ENCODE data around the gene TMEM187.

Gene TMEM187

GRCh38 chrX:153999359-154000037 lies 26.9 kb downstream of the TMEM187 start:
- H3K4me1 ChIP-seq (ENCODE audit: insufficient read depth, low read length), result no peaks in the 10 kb centered on the region
- no peaks in the 10 kb centered on the region for H3K36me3 ChIP-seq (ENCODE audit: insufficient read depth, low read depth, low read length)
- no peak overlapping the region for H3K27ac ChIP-seq (ENCODE audit: low read length)
- H3K9ac ChIP-seq (ENCODE audit: low read depth, low read length), result peak overlapping the region; percentile 32; the same call in 1 of the 2 replicates
- H3K9me3 ChIP-seq (ENCODE audit: insufficient read depth, low read depth, low read length), result no peaks in the 10 kb centered on the region
- H3K27me3 ChIP-seq (ENCODE audit: insufficient read depth, low read length), result no peaks in the 10 kb centered on the region
- no peak overlapping the region for H3K4me3 ChIP-seq (ENCODE audit: low read length)

GRCh38 chrX:154000051-154000450 lies 27.5 kb downstream of the TMEM187 start:
- no peak overlapping the region for H3K4me3 ChIP-seq (ENCODE audit: low read length)
- no peaks in the 10 kb centered on the region for H3K9me3 ChIP-seq (ENCODE audit: insufficient read depth, low read depth, low read length)
- no peaks in the 10 kb centered on the region for H3K27me3 ChIP-seq (ENCODE audit: insufficient read depth, low read length)
- H3K36me3 ChIP-seq (ENCODE audit: insufficient read depth, low read depth, low read length), result no peaks in the 10 kb centered on the region
- no peak overlapping the region for H3K27ac ChIP-seq (ENCODE audit: low read length)
- H3K4me1 ChIP-seq (ENCODE audit: insufficient read depth, low read length), result no peaks in the 10 kb centered on the region
- no peak overlapping the region for H3K9ac ChIP-seq (ENCODE audit: low read depth, low read length)

DNA sequence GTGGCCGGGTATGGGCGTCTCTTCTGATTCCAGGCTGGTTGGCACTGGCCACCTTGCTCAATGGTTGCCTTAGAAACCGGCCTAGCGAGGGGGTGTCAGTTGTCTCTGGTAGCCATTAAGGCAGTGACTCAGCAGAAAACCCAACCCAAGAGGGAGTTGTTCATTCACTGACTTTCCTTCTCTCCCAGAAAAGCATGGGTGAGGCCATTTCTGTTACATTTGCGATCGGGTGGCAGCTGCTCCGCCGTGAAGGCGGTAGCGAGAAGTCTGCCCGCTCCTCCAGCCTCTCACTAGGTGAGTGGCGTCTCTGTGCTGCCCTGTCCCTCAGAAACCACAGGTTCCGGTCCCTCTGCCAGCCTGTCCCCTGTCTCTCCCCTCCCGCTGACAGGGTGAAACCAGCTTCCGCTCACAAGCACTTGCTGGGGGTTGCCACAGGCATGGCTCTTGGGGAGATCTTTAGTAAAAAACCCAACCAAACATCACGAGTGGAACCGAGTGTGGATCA lies 29.7 kb downstream of the TMEM187 start:
- H3K9ac ChIP-seq (ENCODE audit: low read depth, low read length), result no peak overlapping the region; the same call in 1 of the 2 replicates

DNA sequence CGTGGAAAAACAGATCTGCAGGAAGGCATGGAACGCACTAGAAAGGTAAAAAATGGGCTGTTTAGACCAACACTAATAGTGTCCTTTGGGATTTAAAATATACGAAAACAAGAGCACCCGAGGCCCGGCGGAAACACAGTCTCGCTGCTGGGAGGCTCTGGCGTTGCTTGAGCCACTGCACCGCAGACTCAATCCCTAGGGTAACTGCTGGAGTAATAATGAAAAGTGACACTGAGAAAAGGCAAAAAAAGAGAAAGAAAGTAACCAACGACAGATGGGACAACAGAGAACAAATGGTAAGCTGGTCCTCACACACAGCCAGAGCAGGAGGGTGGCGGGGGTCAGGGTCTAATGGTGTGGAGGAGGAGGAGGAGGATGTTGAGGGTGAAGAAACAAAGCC lies 31.8 kb downstream of the TMEM187 start:
- Histone ChIP-seq H3K27ac (ENCODE audit: low read length) (no peak overlapping the region), H3K9ac (ENCODE audit: low read depth, low read length) (no peak overlapping the region), H3K36me3 (ENCODE audit: insufficient read depth, low read depth, low read length) (no peaks in the 10 kb centered on the region), H3K4me3 (ENCODE audit: low read length) (no peak overlapping the region), H3K27me3 (ENCODE audit: insufficient read depth, low read length) (no peaks in the 10 kb centered on the region), H3K4me1 (ENCODE audit: insufficient read depth, low read length) (no peaks in the 10 kb centered on the region), H3K9me3 (ENCODE audit: insufficient read depth, low read depth, low read length) (no peaks in the 10 kb centered on the region)

More for the DNA sequence above, 29.7 kb downstream of the TMEM187 start:
- Histone ChIP-seq H3K4me3 (ENCODE audit: low read length) (no peak overlapping the region), H3K27me3 (ENCODE audit: insufficient read depth, low read length) (no peaks in the 10 kb centered on the region), H3K27ac (ENCODE audit: low read length) (no peak overlapping the region), H3K4me1 (ENCODE audit: insufficient read depth, low read length) (no peaks in the 10 kb centered on the region), H3K36me3 (ENCODE audit: insufficient read depth, low read depth, low read length) (no peaks in the 10 kb centered on the region), H3K9me3 (ENCODE audit: insufficient read depth, low read depth, low read length) (no peaks in the 10 kb centered on the region)

- Histone ChIP-seq H3K9me3 (ENCODE audit: insufficient read depth, low read depth, low read length) (no peaks in the 10 kb centered on the region), H3K4me3 (ENCODE audit: low read length) (no peak overlapping the region), H3K4me1 (ENCODE audit: insufficient read depth, low read length) (no peaks in the 10 kb centered on the region), H3K9ac (ENCODE audit: low read depth, low read length) (no peak overlapping the region), H3K27ac (ENCODE audit: low read length) (no peak overlapping the region), H3K36me3 (ENCODE audit: insufficient read depth, low read depth, low read length) (peaks cover 7% of the 10 kb centered on the region; the same call in 1 of the 2 replicates), H3K27me3 (ENCODE audit: insufficient read depth, low read length) (no peaks in the 10 kb centered on the region)
These were observed 34.4 kb downstream of the TMEM187 start for GRCh38 chrX:154006947-154007346.

DNA sequence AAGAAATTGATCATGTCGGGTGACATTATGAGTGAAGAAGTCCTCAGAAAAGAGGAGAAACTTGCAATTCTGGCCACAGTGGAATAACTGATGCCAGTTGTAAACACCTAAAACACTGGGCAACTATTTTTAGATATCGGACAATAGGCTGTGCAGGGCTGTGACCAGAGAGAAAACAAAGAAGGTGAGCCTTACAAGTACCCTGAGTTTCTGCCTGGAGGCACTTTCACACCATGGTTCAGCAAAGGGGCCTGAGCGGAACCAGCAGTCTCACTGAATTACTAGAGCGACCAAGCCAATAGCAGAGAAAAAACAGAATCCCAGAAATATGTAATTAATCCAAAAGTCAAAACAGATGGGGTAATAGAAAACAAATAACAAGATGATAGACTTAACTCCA lies 36.0 kb downstream of the TMEM187 start:
- Histone ChIP-seq H3K27me3 (ENCODE audit: insufficient read depth, low read length) (no peaks in the 10 kb centered on the region), H3K4me1 (ENCODE audit: insufficient read depth, low read length) (no peaks in the 10 kb centered on the region), H3K9me3 (ENCODE audit: insufficient read depth, low read depth, low read length) (no peaks in the 10 kb centered on the region), H3K9ac (ENCODE audit: low read depth, low read length) (no peak overlapping the region), H3K4me3 (ENCODE audit: low read length) (no peak overlapping the region), H3K27ac (ENCODE audit: low read length) (no peak overlapping the region), H3K36me3 (ENCODE audit: insufficient read depth, low read depth, low read length) (peaks cover 8% of the 10 kb centered on the region; the same call in 1 of the 2 replicates)

- Histone ChIP-seq H3K27ac (ENCODE audit: low read length) (no peak overlapping the region), H3K27me3 (ENCODE audit: insufficient read depth, low read length) (no peaks in the 10 kb centered on the region), H3K4me1 (ENCODE audit: insufficient read depth, low read length) (no peaks in the 10 kb centered on the region), H3K36me3 (ENCODE audit: insufficient read depth, low read depth, low read length) (peaks cover 8% of the 10 kb centered on the region; the same call in 1 of the 2 replicates), H3K9ac (ENCODE audit: low read depth, low read length) (no peak overlapping the region), H3K4me3 (ENCODE audit: low read length) (no peak overlapping the region), H3K9me3 (ENCODE audit: insufficient read depth, low read depth, low read length) (no peaks in the 10 kb centered on the region)
These were observed 38.0 kb downstream of the TMEM187 start for GRCh38 chrX:154010330-154011087.

- Histone ChIP-seq H3K27ac (ENCODE audit: low read length) (no peak overlapping the region), H3K4me1 (ENCODE audit: insufficient read depth, low read length) (no peaks in the 10 kb centered on the region), H3K9me3 (ENCODE audit: insufficient read depth, low read depth, low read length) (no peaks in the 10 kb centered on the region), H3K36me3 (ENCODE audit: insufficient read depth, low read depth, low read length) (peaks cover 13% of the 10 kb centered on the region; the same call in 1 of the 2 replicates), H3K27me3 (ENCODE audit: insufficient read depth, low read length) (no peaks in the 10 kb centered on the region), H3K9ac (ENCODE audit: low read depth, low read length) (no peak overlapping the region), H3K4me3 (ENCODE audit: low read length) (no peak overlapping the region)
These were observed 39.1 kb downstream of the TMEM187 start for GRCh38 chrX:154011376-154012335.

DNA sequence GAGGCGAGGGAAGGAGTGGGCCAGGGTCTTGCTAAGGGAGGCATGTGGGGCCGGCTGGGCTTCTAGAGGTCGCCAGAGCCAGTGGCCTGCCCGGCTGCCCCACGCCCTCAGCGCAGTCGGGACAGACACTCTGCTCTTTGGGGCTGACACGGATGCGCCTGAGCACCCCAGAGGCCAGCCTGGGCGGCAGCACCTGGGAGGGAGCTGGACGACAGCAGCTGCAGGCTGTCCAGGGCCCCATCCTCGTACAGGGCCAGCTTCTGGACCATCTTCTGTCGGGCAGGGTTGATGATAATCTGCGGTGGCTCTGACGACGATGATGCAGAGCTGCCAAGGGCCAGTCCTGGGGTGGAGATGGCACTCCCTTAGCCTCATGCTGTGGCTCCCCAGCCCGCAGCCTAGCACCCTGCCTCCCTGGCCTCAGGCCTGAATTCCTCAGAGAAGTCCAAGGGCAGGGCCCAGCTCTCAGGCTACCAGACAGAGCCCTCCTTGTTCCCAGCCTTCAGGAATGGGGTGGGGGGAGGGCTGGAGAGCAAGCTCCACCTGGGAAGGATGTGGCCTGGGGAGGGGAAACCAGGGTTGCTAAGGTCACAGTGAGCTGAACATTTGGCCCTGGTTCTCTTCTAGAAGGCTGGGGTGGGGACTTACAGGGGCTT lies 39.9 kb downstream of the TMEM187 start:
- Histone ChIP-seq H3K27ac (ENCODE audit: low read length) (no peak overlapping the region), H3K9me3 (ENCODE audit: insufficient read depth, low read depth, low read length) (no peaks in the 10 kb centered on the region), H3K9ac (ENCODE audit: low read depth, low read length) (no peak overlapping the region), H3K4me3 (ENCODE audit: low read length) (no peak overlapping the region), H3K27me3 (ENCODE audit: insufficient read depth, low read length) (no peaks in the 10 kb centered on the region), H3K36me3 (ENCODE audit: insufficient read depth, low read depth, low read length) (peaks cover 17% of the 10 kb centered on the region; the same call in 1 of the 2 replicates), H3K4me1 (ENCODE audit: insufficient read depth, low read length) (no peaks in the 10 kb centered on the region)

GRCh38 chrX:154013001-154013421 lies 40.5 kb downstream of the TMEM187 start:
- Histone ChIP-seq H3K36me3 (ENCODE audit: insufficient read depth, low read depth, low read length) (peaks cover 17% of the 10 kb centered on the region; the same call in 1 of the 2 replicates), H3K4me1 (ENCODE audit: insufficient read depth, low read length) (no peaks in the 10 kb centered on the region), H3K27ac (ENCODE audit: low read length) (no peak overlapping the region), H3K4me3 (ENCODE audit: low read length) (no peak overlapping the region), H3K9ac (ENCODE audit: low read depth, low read length) (no peak overlapping the region), H3K9me3 (ENCODE audit: insufficient read depth, low read depth, low read length) (no peaks in the 10 kb centered on the region), H3K27me3 (ENCODE audit: insufficient read depth, low read length) (no peaks in the 10 kb centered on the region)
